HG02623 (cell line): ENCODE data around the gene HDHD5.

Experiments used
- ATAC-seq: cut with Tn5 transposase; IDR thresholded peaks from one replicate; pipeline ENCODE4 v1.9.1; 2021; ENCODE audit warnings: moderate library complexity; ENCODE audit not compliant: unreplicated experiment

HDHD5 gene

DNA sequence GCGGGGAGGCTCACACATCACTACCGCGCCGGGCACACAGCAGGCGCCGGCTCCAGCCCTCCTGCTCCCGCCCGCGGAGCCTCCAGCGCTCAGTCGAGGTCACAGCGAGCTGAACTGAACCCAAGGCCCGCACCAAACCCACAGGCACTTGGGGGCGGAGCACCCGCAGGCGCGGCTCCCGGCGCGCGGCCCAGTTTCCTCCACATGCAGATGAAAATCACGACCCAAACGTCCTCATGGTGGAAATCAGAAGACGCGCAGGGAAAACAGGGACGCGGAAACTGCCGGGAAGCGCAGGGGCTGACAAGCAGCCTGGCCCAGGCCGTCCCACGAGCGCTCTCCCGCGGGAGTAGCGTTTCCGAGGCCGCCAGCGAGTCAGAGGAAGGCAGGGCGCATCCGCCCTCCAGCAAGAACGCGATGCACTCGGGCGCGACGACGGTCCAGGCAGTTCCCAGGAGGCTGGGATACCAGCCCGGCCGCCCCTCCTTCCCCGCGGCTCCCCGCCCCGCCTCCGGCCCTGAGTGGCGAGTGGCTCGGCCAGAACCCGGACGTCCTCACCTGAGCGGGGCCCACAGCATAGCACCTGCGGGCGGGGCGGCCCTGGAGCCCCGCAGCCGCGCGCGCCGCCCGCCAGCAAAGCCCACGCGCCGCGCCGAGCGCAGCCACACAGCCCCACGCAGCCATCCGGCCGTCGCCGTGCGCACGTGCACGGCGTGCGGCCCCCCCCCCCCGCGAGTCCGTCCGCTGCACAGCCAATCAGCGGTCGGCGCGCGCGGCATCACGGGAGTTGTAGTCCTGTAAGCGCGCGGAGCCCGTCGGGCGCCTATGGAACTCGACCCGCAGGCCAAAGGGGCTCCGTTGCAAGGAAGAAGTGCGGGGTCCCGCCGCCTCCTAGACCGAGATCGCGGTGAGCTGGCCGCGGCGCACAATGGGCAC, at the start of gene HDHD5:
Gene HDHD5, minus strand, starts transcription at position 710 of the 936 bp plus-strand sequence. Its CDS starts 26 bp downstream, at position 684.
- peak; percentile 70 for ATAC-seq

DNA sequence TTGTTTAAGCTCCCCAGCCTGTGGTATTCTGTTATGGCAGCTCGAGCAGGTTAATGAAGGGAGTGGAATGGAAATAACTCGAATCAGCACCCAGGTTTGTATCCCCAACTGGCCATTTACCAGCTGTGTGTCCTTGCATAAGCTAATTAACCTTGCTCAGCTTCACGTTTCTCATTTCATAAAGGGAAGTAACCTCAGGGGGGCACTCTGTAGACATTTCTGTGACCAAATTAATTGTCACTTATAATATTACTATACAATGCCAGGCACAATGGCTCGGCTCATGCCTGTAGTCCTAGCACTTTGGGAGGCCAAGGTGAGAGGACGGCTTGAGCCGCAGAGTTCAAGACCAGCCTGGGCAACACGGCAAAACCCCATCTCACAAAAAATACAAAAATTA, 46.4 kb upstream of the HDHD5 start:
- no peak for ATAC-seq

DNA sequence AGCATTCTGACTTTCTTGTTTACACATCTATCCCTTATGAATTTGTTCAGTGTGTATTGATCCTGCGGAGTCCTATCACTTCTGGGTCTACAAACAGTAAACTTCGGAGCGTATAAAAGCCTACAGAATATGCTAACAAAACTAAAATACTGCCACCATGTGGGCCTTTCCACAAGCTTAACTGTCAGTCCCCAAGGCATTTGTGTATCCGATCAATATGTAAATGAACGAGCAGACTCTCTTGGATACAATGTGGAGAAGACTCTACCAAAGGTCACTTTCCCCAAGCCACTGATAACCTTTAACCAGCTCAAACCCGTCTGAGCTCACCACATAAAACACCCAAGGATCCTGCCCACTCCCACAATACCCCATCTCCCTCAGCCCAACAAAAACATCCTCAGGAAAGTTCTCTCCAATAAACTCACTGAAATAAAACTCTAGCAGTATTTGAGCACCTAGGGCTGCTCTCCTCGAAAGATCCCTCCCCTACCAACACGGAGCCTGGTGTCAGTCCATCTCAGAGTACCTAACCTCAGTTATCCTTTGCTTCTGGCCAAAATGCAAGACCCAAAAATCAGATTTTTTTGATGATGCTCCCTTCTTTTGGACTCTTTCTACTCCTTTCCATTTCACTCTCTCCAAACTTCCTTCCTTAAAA, 42.3 kb upstream of the HDHD5 start:
- no peak for ATAC-seq

DNA sequence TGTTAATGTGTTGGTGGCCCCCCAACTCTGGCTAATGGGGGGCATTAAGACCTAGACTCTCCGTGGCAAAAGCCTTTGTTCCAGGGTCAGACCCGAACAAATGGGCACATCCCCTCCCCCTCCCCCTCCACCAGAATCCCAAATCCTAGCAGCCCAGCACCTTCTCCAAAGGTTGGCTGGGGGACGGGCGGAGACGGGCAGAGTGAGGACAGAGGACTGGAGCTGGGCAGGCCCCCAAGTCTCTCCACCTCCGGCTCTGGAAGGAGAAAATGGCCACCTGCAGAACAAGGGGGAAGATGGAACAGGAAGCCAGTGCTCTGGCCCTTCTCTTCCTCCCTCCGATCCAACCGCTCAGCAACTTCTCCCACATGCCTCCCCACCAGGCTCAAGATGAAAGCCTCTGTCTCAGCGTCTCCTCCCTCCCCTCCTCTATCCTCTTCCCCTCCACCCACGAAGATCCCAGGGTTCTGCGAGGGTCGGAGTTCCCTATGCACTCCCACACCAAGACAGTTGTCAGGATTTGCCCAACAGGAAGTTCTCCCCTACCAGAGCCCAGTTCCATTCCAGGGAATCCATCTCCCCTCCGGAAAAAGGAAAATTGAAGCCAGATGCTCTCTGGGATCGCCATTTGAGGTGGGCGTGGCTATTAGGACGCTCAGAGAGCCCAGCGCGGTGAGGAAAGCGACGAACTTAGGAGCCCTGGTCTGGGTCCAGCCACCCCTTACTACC, 40.1 kb upstream of the HDHD5 start:
- no peak for ATAC-seq

DNA sequence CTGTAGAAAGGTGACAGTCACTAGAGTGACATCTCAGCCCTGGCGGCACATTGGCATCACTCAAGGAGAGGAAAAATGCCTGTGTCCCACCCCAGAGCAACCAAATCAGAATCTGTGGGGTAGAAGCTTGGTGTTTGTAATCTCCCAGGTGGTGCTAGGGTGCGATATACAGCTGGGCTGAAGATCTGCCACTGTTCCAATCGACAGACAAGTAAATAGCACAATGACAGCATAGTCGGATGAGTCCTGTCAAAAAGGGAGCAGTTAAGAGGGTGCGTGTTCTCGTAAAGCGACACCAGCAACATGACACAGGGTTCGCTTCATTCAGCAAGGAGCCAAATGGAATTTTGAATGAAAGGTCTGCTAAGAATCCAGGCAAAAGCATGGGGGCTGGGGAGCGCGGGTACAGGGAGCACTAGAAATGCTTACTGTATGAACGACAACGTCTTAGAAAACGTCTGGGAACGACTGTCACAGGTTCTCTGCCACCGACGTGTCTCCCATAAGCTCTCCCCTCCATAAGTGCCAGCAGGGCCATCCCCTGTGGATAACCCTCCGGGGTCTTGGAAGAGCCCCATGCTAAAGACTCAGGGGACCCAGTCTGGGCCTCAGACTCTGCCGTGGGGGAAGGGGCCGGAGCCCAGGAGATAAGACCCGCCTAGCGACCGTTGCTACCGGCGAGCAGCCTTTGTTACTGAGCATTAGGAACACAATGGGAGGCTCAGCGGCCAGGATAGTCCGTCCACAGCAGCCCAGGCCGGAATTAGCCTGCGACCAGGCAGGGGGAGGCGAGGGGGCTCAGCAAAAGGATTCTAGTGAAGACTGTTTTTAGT, 39.3 kb upstream of the HDHD5 start:
- no peak for ATAC-seq

DNA sequence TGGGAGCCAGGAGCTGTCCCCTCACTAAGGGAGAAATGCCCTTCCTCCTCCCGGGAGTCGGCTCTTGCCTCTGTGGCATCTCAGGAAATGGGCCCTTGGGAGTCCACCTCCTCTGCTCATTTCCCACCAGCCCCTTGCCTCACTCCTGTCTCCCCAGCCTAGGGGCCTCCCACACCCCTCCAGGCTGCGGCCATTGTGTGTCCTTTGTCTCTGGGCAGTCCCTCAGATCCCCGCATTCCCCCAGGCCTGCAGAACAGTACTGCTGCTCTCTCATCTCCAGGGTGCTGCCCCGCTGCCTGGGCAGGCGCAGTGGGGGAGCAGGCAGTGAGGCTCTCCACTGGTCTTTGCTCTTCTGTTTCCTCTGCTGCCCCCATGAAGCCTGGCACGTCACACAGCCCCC, 35.1 kb upstream of the HDHD5 start:
- ATAC-seq = no peak

DNA sequence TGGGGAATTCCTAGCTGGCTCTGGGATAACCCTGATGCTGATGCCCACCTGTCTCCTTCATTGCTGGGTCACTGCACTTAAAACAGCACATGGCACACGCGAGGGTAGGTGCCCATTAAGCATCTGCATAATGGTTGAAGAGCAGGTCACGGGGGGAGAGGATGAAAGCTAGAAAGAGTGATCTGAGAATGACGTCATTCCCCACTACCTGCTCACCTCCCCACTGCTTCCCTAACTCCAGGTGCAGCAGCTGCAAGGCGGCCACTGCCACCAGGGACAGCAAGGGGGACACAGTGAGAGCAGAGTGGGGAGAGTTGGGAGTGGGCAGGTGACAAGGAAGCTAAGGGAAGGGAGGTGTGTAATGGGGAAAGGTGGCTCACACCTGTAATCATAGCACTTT, 33.1 kb upstream of the HDHD5 start:
- ATAC-seq = no peak

DNA sequence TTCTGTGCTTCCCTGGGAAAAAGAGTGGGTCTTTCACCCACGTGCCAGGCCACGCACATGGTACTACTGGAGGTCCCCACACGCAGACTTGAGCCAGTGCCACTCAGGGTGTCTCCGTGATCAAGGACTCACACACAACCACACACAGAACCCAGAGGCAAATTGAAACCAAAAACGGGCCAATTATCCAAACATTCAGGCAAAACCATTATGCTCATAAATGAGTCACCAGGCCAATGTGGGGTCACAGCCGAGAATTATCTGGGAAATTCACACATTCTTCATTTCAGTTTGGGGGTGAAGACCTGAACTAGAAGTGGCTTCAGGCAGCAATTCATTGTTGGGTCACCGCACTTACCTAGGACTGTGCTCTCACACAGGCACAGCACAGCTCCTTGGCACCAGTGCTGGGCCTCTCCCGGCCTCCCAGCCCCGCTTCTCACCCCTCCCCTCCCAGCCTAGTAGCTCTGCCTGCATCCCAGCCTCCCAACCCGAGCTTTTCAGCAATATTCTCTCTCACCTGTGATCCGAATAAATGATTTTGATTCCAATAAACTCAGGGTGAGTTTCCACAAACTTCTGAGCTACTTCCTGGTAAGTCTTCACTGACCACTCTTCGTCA, 32.2 kb upstream of the HDHD5 start:
- no peak for ATAC-seq

DNA sequence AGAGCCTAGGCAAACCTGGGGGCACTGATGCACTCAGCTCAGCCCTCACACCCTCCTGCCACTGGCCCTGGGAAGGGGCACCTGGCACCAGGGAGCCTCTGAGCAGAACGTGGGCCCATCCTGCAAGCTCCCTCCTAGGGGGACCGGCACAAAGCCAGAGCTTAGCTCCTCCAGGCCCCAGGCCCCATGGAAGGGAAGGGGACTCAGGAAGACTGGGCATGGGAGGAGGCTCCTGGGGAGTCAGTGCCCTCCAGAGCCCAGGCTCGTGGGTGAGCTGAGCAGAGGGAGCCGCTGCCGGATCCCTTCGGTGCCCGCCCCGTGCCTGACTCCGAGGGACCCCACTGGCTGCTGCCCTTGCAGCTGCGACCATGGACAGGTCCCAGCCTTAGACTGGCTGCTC, 31.6 kb upstream of the HDHD5 start:
- ATAC-seq = no peak

DNA sequence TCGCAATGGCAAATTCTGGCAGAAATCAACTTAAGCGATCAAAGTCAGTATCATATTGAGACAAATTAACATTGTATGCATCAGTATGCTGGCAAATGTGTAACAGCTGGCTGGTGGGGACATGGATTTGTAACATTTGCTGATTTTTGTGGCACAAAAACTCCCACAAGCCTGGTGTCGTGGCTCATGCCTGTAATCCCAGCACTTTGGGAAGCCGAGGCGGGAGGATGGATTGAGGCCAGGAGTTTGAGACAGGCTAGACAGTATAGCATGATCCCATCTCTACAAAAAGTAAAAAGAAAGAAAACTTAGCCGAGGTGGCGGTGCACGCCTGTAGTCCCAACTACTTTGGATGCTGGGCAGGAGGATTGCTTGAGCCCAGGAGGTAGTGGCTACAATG, 17.6 kb upstream of the HDHD5 start:
- no peak for ATAC-seq

DNA sequence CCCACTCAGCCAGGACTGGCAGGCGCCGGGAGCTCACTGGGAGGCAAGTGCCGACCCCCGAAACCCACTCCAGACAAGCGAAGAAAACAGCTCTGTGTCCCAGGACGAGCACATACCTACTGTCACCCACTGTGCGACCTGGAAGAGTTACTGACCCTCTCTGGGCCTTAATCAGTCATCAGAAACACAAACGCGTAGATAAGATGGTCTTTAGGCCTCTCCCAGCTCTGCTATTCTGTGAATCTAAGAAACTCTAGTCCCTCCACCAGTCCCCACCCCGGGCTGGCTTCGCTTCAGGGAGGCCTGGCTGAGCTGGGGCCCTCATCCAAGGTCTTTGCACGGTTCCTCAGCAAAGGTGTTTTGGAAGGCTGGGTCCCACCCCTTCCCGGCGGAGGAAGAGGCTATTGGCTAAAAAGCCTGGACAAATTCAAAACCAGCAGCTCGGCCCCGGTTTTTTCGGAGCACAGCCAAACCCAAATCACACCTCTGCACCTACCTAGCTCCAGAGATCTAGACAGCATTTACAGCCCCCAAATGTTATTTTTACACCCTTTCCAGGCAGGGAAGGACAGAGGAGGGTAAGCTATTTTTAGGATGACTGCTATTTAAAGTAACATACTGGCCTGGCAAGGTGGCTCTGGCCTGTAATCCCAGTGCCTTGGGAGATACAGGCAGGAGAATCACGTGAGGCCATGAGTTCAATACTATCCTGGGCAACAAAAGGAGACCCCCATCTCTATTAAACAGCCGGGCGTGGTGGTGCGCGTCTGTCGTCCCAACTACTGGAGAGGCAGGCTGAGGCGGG, 13.2 kb upstream of the HDHD5 start:
- no peak for ATAC-seq

DNA sequence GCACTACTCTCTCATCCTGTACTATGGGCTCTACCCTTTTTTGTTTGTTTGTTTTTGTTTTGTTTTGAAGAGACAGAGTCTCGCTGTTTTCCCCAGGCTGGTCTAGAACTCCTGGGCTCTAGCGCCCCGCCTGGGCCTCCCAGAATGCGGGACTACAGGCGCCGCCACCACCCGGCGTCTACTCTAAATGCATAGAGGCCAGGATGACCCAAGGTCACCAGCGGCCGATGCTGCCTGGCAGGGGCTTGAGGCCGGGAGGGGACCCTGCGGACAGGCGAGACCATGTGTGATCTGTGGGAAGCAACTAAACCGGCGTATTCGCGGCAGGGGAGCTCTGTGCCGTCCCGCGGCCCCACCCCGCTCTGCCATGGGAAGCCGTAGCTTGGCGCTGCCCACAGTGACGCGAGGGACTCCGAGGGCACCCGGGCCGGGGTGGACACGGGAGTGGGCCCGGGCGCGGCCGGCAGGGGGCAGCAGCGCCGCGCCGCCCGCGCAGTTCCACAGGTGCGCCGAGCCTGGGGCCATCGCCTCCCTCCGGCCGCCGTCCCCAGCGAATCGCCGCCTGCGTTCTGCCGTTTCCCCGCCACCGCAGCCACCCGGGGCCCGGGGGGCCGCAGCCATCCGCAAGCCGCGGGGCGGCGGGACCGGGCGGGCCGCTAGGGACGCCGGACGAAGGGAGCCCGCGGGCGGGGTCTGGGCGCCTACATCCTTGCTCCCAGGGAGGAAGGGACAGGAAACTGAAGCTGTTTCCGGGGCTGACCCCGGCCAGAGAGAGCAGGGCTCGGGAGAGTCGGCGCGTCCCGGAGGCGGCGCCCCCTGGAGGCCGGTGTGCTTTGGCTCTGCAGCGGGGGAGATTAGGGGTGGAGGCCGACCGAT, 12.3 kb upstream of the HDHD5 start:
- peak; percentile 85 for ATAC-seq

DNA sequence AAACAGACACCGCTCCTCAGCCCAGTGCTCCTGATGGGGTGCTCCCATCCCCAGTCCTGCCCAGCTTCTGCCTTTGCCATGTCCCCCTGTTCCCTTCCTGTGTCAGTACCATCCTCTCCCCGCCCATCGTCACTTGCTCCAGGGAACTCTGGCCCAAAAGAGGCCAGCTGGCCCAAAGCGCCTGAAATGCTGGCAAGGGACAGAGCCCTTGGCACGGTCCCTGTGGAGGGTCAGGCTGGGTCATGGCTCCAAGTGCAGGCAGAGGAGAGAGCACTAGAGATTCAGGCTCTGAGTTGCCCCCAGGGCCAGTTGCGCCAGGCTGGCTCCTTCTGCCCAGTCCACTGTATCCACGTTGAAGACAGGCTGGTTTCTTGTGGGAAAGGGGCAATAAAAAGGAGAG, 8.4 kb upstream of the HDHD5 start:
- ATAC-seq = no peak

DNA sequence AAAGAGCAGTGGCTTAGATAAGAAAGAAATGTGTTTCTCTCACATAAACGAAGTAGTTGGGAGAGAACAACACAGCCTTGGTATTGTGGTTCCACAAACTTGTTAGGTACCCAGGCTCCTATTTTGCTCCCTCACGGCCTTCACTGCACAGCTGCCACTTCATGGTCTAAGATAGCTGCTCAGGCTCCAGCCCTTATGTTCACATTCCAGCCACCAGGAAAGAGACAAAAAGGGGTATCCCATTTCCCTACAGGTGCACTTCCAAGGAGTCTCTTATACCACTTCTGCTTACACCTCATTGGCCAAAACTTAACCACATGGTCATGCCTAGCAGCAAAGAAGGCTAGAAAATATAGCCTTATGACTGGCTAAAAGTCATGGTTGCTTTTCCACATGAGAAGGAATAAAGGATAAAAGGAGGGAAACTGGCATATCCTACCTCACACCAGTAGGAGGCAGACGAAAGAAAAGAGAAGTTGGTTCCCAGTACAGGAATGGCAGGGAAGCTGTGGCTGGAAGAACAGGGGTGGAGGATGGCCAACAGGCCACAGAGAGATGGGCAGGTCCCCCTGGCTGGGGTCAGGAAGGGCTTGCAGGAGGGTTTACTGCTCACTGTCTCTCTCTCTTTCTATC, 5.4 kb upstream of the HDHD5 start:
- no peak for ATAC-seq

DNA sequence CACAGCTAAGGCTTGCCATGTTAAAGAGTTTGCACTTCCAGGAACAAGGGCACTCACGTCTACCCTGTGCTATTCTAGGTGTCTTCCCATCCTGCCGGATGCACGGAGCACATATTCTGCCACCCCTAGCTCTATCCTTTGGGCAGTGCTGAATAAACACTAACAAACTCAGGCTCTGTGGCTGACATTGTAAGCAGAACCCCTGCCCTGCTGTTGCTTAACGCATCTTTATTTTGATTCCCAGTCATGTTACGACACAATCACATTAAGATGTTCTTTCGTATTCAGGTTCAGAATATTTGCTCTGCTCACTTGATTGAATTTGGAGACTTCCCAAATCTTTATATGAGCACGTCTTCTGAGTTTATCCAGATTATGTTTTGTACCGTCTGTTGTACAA, 3.7 kb upstream of the HDHD5 start:
- no peak for ATAC-seq

DNA sequence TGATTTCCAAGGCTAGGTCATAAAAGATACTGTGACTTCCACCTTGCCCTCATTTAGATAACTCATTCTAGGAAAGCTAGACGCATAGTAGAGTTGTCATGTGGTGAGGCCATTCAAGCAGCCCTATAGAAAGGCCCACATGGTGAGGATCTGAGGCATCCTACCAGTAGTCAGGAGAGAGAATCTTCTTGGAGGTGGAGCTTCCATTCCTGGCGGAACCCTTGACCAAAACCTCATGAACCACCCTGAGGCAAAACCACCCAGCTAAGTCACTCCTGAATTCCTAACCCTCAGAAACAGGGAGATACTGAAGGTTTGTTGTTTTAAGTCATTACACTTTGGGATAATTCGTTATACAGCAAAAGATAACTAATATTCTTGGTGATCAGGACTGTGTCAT, 2.9 kb upstream of the HDHD5 start:
- ATAC-seq = no peak

DNA sequence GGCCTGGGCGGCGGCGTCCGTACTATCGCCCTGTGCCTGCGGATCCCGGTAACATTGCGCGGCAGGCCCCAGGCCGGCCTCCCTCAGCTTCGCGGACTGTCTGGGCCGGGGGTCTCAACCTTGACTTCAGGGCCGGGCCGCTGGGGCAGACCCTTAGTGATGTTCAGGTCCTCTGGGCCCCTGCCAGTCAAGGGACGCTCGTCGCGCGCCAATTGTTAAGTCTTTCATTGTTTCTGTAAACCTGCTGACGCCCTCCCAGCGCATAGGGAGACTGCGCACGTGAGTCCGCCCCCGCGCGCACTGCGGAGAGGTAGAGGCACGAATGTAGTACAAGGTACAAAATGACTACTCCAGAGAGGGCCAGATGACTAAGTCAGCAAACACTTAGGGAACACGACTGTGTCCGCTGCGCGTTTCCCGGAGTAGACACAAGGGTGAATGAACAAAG, 451 bp upstream of the HDHD5 start:
- peak; percentile 17 for ATAC-seq

DNA sequence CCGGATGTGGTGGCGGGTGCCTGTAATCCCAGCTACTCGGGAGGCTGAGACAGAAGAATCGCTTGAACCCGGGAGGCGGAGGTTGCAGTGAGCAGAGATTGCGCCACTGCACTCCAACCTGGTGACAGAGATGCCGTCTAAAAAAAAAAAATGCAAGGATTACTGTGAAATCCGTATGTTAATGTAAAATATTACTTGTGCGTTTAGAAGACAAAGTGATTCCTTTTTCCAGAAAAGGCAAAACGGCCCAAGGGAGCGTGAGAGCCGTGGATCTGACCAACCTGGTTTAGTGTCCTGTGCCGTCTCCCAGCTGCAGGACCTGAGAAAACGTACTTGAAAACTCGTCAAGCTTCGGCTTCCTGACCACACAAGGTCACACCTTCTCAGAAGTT, 905 bp downstream of the HDHD5 start:
- no peak for ATAC-seq
